Mucosa of rectum (tissue), 2 donors: ENCODE measurements around the gene MLN.
"Not testable (repeated sequence)": the region's sequence is repeated elsewhere in the genome, so short reads cannot be mapped to it uniquely, and the experiment has no call there.

Experiments used
- H3K27ac ChIP-seq, 2 donors: one replicate each; pipeline ENCODE4 v1.7.0; 2013; ENCODE audit warnings: inconsistent platforms in 2 of 2, low read depth in 2 of 2, low read length in 2 of 2
- H3K27me3 ChIP-seq, 2 donors: one replicate each; pipeline ENCODE4 v1.7.0; 2013; ENCODE audit warnings: low read length in 2 of 2; ENCODE audit not compliant: control insufficient read depth in 2 of 2, insufficient read depth in 2 of 2
- H3K36me3 ChIP-seq, 2 donors: one replicate each; pipeline ENCODE4 v1.7.0; 2013; ENCODE audit warnings: low read length in 2 of 2; ENCODE audit not compliant: control insufficient read depth in 2 of 2, insufficient read depth in 2 of 2
- H3K4me1 ChIP-seq, 2 donors: one replicate each; pipeline ENCODE4 v1.7.0; 2013; ENCODE audit warnings: low read length in 2 of 2, mild to moderate bottlenecking in 1 of 2; ENCODE audit not compliant: control insufficient read depth in 2 of 2, insufficient read depth in 2 of 2
- H3K4me3 ChIP-seq, 2 donors: one replicate each; pipeline ENCODE4 v1.7.0; 2013; ENCODE audit warnings: low read length in 2 of 2
- H3K9ac ChIP-seq, 2 donors: one replicate each; pipeline ENCODE4 v1.7.0; 2013; ENCODE audit warnings: low read length in 2 of 2, low read depth in 1 of 2, mild to moderate bottlenecking in 1 of 2
- H3K9me3 ChIP-seq, 2 donors: one replicate each; pipeline ENCODE4 v1.7.0; 2013; ENCODE audit warnings: low read length in 2 of 2; ENCODE audit not compliant: control insufficient read depth in 2 of 2
- donor health status: healthy.
- donor health status: Normal muscosa, but diverticular disease.

Gene MLN

DNA sequence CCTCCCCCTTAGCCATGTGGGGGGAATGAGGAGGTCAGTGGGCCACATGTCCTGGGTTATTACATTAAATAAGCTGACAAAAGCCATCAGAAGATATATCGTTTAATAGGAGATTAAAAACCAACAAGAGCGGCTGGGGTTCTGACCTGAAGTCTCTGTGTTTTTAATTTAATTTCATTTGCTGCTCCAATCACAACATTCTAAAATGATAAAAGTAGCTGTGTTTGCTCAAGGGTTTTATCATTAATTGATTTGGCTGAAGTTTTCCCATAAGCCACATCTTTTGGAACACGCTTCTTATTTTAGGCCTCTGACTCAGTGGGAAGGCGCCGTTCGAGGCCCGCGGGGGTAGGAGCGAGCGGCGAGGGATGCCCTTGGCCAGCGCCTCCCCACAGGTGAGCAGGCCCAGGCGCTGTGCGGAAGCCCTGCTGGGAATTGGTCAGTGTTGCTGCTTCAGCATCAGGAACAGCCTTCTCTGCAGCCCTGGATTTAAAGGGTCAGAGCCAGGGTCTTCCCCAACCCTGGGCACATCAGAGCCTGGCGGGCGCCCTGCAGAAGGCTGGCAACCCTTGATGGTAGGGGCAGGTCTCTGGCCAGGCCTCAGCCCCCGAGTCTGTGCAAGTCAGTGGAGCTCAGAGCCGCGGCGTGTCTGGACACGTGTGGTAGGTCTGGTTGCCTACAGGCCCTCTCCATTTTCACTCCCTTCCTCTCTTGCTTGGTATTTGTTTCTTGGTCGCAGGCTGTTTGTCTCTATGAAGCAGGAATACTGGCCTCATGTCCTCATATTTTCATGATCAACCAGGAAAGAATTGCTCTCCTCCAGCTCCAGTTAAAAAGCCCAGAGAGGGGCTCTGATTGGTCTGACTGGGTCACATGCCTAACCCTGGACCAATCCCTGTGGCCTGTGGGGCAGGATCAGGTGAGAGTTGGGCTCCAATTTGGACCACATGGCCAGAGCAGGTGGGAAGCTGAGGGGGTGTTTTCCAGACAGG lies 30.9 kb upstream of the MLN start:
- Histone ChIP-seq H3K27me3 (peaks cover 0 to 3% of the 10 kb centered on the region in 2 donors), H3K9ac (no peak overlapping the region), H3K27ac (no peak overlapping the region), H3K36me3 (no peaks in the 10 kb centered on the region), H3K9me3 (no peaks in the 10 kb centered on the region), H3K4me3 (no peak overlapping the region), H3K4me1 (no peaks in the 10 kb centered on the region)

DNA sequence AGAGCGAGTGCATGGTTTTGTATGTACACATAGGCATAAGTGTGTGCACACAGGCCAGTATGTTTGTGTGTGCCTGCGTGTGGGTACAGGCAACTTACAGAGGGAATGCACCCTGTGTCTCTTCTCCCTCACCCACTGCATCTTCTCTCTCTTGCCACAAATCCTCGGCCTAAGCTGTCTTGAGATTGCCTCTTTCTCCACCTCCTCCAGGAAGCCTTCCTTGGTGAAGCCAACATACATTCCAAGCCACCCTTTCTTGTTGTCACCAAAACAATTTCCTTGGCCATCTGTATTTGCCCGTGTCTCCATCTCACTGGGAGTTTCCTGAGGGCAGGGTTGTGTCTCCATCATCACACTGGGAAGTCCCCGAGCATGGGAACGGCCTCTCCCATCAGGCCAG lies 29.8 kb upstream of the MLN start:
- Histone ChIP-seq H3K27ac (no peak overlapping the region), H3K36me3 (no peaks in the 10 kb centered on the region), H3K9ac (no peak overlapping the region), H3K9me3 (no peaks in the 10 kb centered on the region), H3K4me3 (no peak overlapping the region), H3K27me3 (peaks cover 0 to 3% of the 10 kb centered on the region in 2 donors), H3K4me1 (no peaks in the 10 kb centered on the region)

DNA sequence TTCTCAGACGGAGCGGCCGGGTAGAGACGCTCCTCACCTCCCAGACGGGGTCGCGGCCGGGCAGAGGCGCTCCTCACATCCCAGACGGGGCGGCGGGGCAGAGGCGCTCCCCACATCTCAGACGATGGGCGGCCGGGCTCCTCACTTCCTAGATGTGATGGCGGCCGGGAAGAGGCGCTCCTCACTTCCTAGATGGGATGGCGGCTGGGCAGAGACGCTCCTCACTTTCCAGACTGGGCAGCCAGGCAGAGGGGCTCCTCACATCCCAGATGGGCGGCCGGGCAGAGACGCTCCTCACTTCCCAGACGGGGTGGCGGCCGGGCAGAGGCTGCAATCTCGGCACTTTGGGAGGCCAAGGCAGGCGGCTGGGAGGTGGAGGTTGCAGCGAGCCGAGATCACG lies 29.0 kb upstream of the MLN start:
- not testable (repeated sequence) for H3K27ac ChIP-seq, H3K9me3 ChIP-seq, H3K9ac ChIP-seq, H3K4me1 ChIP-seq, H3K36me3 ChIP-seq, H3K4me3 ChIP-seq, H3K27me3 ChIP-seq

DNA sequence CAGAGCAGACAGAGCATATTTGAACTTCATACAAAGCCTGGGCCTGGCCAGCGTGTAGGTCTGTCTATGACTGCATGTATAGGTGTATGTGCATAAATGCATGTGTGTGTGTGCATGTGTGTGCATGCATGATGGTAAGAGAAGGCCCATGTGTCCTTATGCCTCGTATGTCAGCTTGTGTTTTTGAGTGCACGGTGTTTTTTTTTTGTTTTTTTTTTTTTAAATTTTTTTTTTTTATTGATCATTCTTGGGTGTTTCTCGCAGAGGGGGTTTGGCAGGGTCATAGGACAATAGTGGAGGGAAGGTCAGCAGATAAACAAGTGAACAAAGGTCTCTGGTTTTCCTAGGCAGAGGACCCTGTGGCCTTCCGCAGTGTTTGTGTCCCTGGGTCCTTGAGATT lies 27.9 kb upstream of the MLN start:
- H3K9ac ChIP-seq, H3K36me3 ChIP-seq, H3K9me3 ChIP-seq, H3K27me3 ChIP-seq, H3K4me3 ChIP-seq, H3K27ac ChIP-seq: not testable (repeated sequence)
- peaks cover 9 to 16% of the 10 kb centered on the region in 2 donors for H3K4me1 ChIP-seq

DNA sequence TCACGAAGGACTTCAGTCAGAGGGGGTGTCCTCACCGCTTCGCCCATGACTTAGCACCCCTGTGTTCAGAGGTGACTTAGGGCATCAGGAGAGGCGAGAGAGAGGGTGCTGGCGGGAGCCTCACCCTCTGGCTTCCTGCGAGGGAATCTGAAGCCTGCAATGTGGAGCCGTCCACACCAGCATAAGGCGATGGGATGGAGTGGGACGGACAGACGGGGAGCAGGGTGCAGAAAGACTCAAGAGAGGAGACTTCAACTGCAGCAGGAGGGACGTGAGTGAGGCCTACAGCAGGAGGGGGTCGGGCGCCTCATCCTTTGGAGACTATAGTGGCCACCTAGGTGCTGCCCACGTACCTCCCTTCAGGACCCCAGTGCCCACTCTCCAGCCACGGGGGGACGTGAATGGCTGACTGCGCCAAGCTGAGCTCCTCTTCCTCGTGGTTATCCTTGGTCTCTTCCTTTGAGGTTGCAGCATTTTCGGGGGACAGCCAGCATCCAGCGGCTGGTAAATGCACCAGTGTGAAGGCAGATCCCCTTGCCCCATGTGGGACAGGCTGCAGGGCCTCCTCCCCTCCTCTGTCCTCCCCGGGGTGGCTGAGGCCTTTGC lies 26.9 kb upstream of the MLN start:
- Histone ChIP-seq H3K27me3 (no peaks in the 10 kb centered on the region), H3K27ac (no peak overlapping the region), H3K36me3 (no peaks in the 10 kb centered on the region), H3K9ac (no peak overlapping the region), H3K4me3 (no peak overlapping the region), H3K4me1 (peaks cover 9 to 16% of the 10 kb centered on the region in 2 donors), H3K9me3 (no peaks in the 10 kb centered on the region)

DNA sequence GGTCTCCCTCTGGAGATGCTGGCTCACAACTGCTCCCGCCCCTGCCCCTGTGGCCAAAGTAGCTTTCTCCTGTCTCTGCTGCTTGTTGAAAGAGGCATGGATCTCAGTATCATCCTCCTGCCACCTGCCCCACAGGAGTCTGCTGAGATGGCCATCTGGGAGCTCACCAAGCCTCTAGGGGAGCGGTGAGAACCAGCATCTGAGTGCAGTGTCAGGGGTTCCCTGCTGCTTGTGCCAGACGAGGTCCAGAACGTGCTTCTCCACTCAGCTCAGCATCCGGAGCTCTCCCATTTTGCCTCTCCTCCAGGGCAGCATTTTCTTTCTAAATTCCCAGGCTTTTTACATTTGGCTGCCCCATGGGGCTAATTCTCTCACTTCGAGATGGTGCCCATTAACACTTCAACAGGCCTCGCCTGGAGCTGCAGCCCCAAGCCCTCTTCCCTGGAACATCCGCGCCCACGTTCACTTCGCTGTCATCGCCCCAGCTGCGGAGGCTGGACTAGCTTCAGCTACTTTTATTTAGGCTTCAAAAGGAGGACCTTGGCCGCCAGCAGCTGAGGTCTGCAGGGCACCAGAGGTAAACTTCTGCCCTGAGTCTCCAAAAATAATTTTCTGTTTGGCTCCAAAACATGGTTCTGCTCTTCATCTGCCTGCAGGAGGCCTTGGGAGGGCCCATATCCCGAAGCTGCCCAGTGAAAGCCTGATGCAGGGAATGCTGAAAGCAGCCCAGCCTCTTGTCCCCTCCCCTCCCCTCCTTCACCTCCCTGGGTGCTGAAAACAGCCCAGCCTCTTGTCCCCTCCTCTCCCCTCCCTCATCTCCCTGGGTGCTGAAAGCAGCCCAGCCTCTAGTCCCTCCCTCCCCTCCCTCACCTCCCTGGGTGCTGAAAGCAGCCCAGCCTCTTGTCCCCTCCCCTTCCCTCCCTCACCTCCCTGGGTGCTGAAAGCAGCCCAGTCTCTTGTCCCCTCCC lies 25.2 kb upstream of the MLN start:
- Histone ChIP-seq H3K4me1 (peaks cover 13 to 18% of the 10 kb centered on the region in 2 donors), H3K4me3 (no peak overlapping the region), H3K36me3 (no peaks in the 10 kb centered on the region), H3K9ac (no peak overlapping the region), H3K27ac (no peak overlapping the region), H3K9me3 (no peaks in the 10 kb centered on the region), H3K27me3 (no peaks in the 10 kb centered on the region)

DNA sequence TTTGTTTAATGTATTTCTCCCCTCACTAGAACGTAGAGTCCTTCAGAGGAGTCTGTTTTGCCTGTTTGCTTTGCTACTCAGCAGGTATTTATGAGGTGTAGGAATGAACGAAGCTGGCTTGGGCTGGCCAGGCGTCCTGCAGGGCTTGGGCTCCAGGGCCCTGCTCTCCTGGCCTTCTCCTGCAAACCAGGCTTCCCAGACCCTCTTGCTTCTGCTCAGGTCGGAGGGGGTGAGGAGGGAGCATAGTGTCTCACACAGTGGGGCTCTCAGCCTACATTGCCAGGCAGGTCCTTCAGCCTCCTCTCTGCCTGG lies 24.6 kb upstream of the MLN start:
- H3K4me1 ChIP-seq: peaks cover 13 to 18% of the 10 kb centered on the region in 2 donors
- no peaks in the 10 kb centered on the region for H3K27me3 ChIP-seq
- H3K9ac ChIP-seq: no peak overlapping the region
- no peak overlapping the region for H3K4me3 ChIP-seq
- no peaks in the 10 kb centered on the region for H3K36me3 ChIP-seq
- no peak overlapping the region for H3K27ac ChIP-seq
- no peaks in the 10 kb centered on the region for H3K9me3 ChIP-seq

DNA sequence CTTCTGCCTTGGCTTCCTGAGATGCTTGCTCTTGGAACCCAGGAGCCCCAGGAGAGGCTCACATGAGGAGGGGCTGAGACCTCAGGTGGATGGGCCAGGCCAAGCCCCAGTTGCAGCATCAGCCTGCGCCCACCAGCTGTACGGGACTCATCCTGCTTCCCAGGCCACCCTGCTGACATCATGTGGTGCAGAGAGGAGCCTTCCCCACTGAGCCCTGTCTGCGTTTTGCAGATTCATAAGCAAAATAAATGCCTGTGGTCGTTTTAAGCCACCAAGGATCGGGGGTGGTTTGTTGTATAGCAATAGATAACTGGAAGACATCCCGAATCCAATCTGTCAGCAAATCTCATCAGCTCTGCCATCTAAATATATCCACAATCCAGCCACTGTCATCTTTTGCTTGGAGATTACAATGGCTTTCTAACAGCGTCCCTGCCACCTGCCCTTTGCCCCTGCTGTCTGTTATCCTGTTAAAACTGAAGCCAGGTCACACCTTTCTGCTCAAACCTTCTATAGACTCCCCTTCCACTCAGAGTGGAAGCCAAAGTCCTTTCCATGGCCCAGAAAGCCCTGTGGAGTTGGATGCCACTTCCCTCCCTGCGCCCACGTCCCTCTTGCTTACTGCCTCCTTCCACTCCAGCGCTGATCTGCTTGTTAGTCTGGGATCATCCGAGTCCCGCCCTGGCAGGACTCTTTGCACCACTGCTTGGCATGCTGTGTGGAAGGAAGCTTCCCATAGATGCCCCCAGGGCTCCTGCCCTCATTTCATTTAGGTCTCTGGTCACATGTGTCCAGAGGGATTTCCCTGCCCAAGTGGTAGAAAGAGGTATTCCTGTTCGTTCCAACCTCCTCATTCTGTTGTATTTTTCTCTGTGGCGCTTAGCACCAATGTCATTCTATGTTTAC lies 24.0 kb upstream of the MLN start:
- no peak overlapping the region for H3K9ac ChIP-seq
- no peaks in the 10 kb centered on the region for H3K27me3 ChIP-seq
- H3K4me3 ChIP-seq: no peak overlapping the region
- H3K27ac ChIP-seq: no peak overlapping the region
- no peaks in the 10 kb centered on the region for H3K36me3 ChIP-seq
- peaks cover 13 to 18% of the 10 kb centered on the region in 2 donors for H3K4me1 ChIP-seq
- H3K9me3 ChIP-seq: no peaks in the 10 kb centered on the region

DNA sequence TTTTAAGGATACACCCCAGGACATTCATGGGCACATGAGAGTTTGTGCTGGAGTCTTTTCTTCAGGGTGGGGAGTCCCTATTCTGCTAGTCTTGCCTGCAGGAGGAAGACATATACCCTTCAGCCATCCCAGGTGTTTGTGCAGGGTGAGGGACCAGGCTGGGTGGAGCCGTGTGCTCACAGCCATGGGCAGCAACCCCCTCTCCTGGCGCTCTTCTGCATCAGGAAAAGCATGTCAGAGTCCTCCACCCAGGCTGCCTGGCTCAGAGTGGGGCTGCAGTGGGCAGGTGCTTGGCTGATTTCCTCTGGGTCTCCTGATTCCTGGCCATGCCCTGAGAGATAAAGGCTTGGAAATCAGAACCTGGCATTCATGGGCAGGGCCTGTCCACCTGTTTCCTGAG lies 22.7 kb upstream of the MLN start:
- H3K27me3 ChIP-seq: no peaks in the 10 kb centered on the region
- H3K4me1 ChIP-seq: peaks cover 13 to 18% of the 10 kb centered on the region in 2 donors
- no peaks in the 10 kb centered on the region for H3K9me3 ChIP-seq
- H3K9ac ChIP-seq: no peak overlapping the region
- H3K4me3 ChIP-seq: no peak overlapping the region
- no peaks in the 10 kb centered on the region for H3K36me3 ChIP-seq
- no peak overlapping the region for H3K27ac ChIP-seq
